GM19455 (cell line): ENCODE data around the gene SH3PXD2A.

Experiments
- ATAC-seq: cut with Tn5 transposase; IDR thresholded peaks from one replicate; pipeline ENCODE4 v1.9.1; 2021; ENCODE audit not compliant: unreplicated experiment

The SH3PXD2A gene

GRCh38 chr10:103554488-103555324 lies 300.7 kb downstream of the SH3PXD2A start:
- ATAC-seq, result no peak

DNA sequence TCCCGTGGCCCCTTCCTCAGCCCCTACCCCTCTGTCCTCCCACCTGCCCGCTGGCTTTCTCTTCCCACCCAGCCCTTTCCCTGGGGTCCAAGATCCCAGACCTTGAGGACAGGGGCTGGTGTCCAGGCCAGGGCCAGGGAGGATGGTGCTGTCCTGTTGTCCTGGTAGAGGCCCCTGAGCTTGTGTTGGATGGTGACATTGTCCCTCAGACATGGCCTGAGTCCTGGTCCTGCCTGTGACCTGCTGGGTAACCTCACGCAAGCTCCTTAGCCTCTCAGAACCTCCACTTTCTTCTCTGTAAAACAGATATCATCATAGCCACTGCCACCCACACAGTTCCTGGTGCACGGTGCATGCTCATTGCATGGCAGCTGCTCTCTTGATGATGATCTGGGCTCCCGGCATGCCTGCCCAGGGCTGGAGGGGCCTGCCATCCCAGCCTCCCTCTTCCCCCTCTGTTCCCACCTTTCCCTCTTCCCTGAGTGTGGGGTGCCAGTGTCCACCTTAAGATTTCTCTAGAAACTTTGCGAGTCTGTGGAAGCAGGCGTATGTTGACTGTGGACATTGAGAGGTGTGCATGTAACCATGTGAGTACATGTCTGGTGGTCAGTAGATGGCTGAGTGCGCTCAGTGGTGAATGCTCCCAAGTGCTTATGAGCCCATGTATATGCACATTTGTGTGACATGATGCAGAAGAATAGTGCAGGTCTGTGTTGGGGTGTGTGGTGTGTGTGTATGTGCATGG lies 301.5 kb downstream of the SH3PXD2A start:
- no peak for ATAC-seq

DNA sequence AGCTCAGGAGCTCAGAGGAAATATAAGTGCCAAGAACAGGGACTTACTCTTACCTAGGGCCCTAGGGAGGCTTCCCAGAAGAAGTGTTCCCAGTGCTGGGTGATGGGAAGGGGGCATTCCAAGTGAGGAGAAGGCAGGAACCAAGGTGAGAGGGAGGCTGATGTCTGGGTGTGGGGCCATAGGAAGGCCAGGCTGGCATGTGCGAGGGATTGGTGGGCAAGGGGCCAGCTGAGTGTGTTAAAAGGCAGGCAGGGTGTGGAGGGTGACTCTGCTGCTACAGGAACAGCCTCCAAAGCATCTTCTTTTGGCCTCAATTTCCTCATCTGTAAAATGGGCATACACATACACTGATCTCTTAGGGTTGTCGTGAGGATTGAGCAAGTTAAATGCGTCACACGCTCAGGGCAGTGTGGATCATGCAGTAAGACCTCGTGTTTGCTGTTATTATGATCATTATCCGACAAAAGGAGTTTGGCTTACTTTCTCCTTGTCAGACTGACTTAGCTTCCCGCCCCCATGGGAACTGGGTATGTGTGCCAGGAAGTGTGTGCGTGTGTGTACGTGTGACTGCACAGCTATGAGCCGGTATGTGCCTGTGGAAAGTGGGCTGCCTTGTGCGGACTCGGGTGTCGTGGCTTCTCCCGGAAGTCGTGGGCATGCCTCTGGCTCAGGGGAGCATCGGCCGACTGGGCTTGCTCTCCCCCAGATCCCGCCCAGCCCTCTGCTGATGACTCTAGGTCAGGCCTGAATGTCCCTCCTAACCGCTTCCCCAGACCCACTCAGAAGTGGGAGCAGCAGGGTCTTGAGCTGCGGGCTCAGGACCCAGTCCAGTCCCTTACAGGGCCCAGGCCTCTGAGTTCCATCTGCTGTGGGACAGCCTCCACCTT lies 302.3 kb downstream of the SH3PXD2A start:
- ATAC-seq, result no peak

- no peak for ATAC-seq
Measured at GRCh38 chr10:103551619-103552602, 303.5 kb downstream of the SH3PXD2A start.

GRCh38 chr10:103550229-103550628 lies 305.1 kb downstream of the SH3PXD2A start:
- no peak for ATAC-seq

- no peak for ATAC-seq
Measured at GRCh38 chr10:103549349-103549685, 306.1 kb downstream of the SH3PXD2A start.

DNA sequence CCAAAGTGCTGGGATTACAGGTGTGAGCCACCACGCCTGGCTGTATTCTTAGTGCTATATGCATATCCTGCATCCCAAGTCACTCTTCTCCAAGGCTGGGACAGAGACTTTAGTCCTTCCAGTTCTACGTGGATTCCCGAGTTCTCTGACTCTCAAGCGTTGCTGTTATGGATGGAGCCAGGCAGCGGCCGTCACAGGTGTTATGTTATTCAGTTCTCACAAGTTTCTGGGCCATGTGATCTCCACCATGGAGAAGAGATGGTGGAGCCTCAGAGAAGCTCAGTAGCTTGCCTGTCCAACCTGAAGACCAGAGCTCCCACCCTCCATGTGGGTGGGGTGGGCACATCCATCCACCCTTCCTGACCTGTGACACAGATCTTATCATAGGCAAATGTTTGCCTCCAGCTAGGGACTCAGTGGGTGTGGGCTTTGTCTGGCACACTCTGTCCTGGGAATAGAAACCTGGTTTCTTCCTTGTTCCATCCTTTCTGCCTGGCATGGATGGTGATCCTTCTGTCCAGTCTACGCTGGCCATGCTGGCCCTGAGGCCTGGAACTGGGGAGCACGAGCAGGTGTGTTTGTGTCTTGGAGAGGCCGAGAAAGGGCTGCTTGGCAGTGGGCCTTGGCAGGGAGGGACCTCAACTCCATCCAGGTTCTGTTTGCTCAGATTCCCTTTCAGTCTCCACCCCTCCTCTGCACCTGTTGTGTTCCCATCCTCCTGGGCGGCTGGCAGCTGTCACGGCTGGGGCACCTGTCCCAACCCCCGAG lies 306.6 kb downstream of the SH3PXD2A start:
- ATAC-seq, result no peak

- no peak for ATAC-seq
Measured at GRCh38 chr10:103548006-103548405, 307.4 kb downstream of the SH3PXD2A start.

DNA sequence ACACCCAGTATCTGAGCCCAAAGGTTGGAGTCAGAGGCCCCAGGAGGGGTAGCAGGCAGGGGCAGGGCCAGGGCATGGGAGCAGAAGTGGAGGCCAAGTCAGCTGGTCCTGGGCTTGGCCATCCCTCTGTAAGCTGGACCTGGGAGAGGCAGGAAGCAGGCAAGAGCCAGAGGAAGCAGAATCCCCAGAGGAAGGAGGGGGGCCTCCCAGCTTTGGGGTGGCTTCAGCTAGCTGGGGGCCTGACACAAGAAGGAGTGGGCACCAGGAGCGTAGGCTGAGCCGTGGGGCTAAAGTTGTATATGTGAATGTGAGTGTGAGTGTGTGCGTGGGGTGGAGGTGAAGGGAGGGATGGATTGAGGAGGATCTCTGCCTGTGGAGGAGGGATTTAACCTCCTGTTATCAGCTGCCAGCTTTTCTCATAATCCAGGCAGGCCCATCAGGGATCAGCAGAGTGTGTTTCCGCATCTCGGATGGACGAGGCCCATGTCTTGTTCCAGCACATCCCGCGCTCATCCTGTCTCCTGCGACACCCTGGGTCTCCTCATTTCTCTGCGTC lies 307.9 kb downstream of the SH3PXD2A start:
- ATAC-seq, result no peak

DNA sequence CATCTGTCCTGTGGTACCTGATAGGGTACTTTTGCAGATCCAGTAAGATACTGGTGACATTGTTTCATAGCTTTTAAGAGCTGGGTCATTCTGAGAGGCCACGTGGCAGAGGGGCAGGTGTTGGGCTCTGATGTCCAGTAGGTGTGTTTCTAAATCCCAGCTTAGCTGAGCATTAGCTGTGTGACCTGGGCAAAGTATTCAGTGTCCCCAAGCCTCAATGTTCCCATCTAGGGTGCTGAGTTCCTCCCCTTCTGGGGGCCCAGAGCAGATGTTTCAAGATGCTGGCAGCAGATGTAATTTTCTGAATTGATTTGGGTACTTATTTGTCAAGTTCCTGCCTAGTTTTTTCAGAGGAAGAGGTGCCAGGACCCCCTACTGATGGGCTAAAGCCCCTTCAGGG lies 309.0 kb downstream of the SH3PXD2A start:
- ATAC-seq, result no peak

DNA sequence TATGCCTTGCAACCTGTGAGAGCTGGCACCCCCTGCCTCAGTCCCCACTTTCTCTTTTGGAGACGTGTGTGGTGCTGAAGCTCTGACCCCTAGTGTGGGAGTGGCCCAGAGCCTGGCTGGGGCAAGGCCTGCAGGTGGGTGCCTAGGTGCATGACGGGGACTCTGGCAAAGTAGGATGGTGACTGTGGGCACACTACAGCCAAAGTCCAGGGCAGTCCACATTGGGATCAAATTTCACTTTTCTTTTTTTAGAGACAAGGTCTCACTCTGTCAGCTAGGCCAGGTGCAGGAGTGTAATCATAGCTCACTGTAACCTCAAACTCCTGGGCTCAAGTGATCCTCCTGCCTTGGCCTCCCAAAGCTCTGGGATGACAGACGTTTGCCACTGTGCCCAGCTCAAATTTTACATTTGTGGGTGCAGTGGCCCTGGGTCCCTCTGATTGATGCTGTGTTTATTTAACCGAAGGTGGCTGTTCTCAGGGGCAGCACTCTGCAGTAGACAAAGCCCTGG lies 309.6 kb downstream of the SH3PXD2A start:
- ATAC-seq, result no peak

- ATAC-seq, result no peak
Measured at GRCh38 chr10:103545366-103545765, 310.0 kb downstream of the SH3PXD2A start.

DNA sequence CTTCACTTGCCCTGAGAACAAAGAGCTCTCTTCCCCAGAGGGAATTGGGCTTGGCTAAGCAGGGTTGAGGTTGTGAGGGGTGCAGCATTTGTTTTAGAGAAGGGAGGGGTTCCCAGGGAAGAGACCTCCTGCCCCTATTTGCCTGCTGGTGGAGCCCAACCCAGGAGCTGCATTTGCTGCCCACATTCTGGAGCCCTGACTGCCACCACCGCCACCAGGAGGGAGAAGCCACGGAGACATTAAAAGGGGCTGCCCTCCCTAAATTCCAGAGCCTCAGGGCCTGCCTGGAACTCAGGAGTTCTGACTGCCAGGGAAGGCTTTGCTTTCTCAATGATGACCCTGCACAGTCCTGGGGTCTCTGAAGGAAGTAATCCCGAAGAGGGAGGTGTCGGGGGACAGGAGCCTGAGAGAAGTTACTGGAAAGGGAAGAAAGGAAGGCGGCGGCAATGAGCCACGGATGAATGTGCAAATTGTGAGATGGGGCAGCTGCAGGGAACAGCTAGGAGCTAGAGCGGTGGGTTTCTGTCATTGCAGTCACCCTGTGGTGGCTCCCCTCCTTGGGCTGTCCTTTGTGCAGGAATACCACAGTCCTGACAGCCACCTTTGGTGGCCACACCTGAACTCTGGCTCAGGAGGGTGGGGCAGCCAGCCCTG lies 310.6 kb downstream of the SH3PXD2A start:
- ATAC-seq, result no peak
